HG02642 (cell line): Measurements from ENCODE around the gene C5orf52.
"Not testable (repeated sequence)": the region's sequence is repeated elsewhere in the genome, so short reads cannot be mapped to it uniquely, and the experiment has no call there.

Experiments used
- ATAC-seq: cut with Tn5 transposase; IDR thresholded peaks from one replicate; pipeline ENCODE4 v1.9.1; 2021; ENCODE audit warnings: mild to moderate bottlenecking; ENCODE audit not compliant: unreplicated experiment, poor library complexity

Gene C5orf52

GRCh38 chr5:157718519-157718918 is 47.2 kb downstream of the C5orf52 start:
- ATAC-seq, result no peak

DNA sequence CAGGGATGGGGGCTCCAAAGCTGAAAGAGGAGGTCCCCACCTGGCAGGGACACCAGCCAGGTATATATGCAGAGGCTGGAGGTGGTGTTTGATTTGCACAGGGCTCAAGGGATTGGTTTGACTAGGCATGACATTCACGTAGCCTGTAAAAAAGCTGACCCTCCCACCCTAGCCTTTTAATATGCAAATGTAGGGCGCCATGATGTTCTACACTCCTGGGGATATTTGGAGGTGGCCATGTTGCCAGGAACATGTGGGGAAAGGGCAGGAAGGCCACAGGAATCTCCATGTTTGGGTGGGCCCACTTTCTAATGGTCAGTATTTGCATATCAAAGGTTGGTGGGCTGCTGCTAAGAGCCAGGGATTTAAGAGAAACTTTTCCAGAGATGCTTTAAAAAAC is 47.9 kb downstream of the C5orf52 start:
- ATAC-seq, result no peak

- ATAC-seq, result no peak
Measured at GRCh38 chr5:157721159-157721558, 49.8 kb downstream of the C5orf52 start.

- not testable (repeated sequence) for ATAC-seq
Measured at GRCh38 chr5:157722895-157723294, 51.6 kb downstream of the C5orf52 start.

DNA sequence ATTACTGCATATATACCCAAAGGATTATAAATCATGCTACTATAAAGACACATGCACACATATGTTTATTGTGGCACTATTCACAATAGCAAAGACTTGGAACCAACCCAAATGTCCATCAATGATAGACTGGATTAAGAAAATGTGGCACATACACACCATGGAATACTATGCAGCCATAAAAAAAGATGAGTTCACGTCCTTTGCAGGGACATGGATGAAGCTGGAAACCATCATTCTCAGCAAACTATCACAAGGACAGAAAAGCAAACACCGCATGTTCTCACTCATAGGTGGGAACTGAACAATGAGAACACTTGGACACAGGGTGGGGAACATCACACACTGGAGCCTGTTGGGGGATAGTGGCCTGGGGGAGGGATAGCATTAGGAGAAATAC is 55.3 kb downstream of the C5orf52 start:
- ATAC-seq, result not testable (repeated sequence)

DNA sequence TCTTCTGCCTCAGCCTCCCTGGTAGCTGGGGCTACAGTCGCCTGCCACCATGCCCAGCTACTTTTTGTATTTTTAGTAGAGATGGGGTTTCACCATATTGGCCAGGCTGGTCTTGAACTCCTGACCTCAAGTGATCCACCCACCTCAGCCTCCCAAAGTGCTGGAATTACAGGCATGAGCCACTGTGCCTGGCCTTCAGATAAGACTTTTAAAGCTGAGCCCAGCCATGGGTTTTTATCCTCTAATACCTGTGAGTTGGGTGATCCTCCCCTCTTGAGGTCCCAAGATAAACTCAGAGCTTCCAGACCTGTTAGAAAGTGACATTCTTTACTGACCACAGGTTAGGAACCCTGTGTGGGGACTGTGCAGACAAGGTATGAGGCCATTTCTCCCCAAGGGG is 56.5 kb downstream of the C5orf52 start:
- ATAC-seq, result not testable (repeated sequence)
